Left ventricle myocardium inferior (tissue), 1 donor: ENCODE measurements around the gene HS6ST2. TPM values are rescaled to one million over a fixed set of nuclear protein-coding genes. Genes with fewer than 3 reads are reported as not detected.

Source experiments
- DNase-seq: peaks from one replicate; pipeline ENCODE4 v3.0.0-alpha.2; 2020
- H3K27ac ChIP-seq: fragments of 200-600 bp; replicated peaks from 2 replicates; pipeline ENCODE4 v1.8.0; 2021
- H3K27me3 ChIP-seq: fragments of 200-600 bp; 2 replicates; pipeline ENCODE4 v1.8.0; 2021; ENCODE audit warnings: low read depth
- H3K36me3 ChIP-seq: fragments of 200-600 bp; 2 replicates; pipeline ENCODE4 v1.8.0; 2021
- H3K4me1 ChIP-seq: fragments of 200-600 bp; 2 replicates; pipeline ENCODE4 v1.8.0; 2021
- H3K4me3 ChIP-seq: fragments of 200-600 bp; 2 replicates; pipeline ENCODE4 v1.8.0; 2021; ENCODE audit warnings: mild to moderate bottlenecking, moderate library complexity
- H3K9me3 ChIP-seq: fragments of 200-600 bp; replicated peaks from 2 replicates; pipeline ENCODE4 v1.8.0; 2021
- intact Hi-C: fragments of 100-400 bp; cut with micrococcal nuclease; formaldehyde crosslinking; loops from one replicate; pipeline ENCODE4 v1.11.0; 2022
- total RNA-seq: library from RNA; stranded (reverse); fragmentation: NEBNext Ultra II Directional; extraction: Animal tissue kit (Norgen Biotek cat#: 25700); gene quantifications from one replicate; pipeline ENCODE4 v1.2.1, GENCODE V29; 2021
- TF ChIP-seq, protein P1 (sequence below): fragments of 200-600 bp; IDR thresholded peaks from 2 replicates; pipeline ENCODE4 v1.8.0; 2021; ENCODE audit warnings: antibody characterized with exemption, mild to moderate bottlenecking, borderline replicate concordance
- donor health status: DM: no; HTN: yes; CAD: no; lungs with severe emphysema.

Gene HS6ST2
- total RNA-seq, 1 donor from 2014 or later: 0.19 TPM

DNA sequence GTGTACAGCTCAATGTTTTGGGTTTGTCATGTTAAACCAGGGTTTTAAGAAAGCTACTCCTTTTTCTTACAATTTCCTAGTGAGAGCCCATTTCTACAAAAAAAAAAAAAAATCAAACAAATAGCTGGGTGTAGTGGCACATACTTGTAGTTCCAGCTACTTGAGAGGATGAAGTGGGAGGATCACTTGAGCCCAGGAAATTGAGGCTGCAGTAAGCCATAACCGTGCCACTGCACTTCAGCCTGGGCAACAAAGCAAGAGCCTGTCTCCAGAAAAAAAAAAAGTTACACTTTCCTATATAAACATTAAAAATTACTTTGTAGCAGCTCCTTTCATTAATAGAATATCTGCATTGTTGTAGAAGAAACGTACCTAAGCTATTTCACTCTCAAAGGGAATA, 166.7 kb downstream of the HS6ST2 start:
- intact Hi-C loops: no loop called here
- H3K27me3 ChIP-seq: no peaks in the 10 kb centered on the region
- H3K27ac ChIP-seq: no peak overlapping the region
- no peaks in the 10 kb centered on the region for H3K9me3 ChIP-seq
- no peak overlapping the region for H3K4me3 ChIP-seq
- no peaks in the 10 kb centered on the region for H3K36me3 ChIP-seq
- no peaks in the 10 kb centered on the region for H3K4me1 ChIP-seq
- DNase-seq: no peak
- TF ChIP-seq, protein P1, sequence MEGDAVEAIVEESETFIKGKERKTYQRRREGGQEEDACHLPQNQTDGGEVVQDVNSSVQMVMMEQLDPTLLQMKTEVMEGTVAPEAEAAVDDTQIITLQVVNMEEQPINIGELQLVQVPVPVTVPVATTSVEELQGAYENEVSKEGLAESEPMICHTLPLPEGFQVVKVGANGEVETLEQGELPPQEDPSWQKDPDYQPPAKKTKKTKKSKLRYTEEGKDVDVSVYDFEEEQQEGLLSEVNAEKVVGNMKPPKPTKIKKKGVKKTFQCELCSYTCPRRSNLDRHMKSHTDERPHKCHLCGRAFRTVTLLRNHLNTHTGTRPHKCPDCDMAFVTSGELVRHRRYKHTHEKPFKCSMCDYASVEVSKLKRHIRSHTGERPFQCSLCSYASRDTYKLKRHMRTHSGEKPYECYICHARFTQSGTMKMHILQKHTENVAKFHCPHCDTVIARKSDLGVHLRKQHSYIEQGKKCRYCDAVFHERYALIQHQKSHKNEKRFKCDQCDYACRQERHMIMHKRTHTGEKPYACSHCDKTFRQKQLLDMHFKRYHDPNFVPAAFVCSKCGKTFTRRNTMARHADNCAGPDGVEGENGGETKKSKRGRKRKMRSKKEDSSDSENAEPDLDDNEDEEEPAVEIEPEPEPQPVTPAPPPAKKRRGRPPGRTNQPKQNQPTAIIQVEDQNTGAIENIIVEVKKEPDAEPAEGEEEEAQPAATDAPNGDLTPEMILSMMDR: no peak

DNA sequence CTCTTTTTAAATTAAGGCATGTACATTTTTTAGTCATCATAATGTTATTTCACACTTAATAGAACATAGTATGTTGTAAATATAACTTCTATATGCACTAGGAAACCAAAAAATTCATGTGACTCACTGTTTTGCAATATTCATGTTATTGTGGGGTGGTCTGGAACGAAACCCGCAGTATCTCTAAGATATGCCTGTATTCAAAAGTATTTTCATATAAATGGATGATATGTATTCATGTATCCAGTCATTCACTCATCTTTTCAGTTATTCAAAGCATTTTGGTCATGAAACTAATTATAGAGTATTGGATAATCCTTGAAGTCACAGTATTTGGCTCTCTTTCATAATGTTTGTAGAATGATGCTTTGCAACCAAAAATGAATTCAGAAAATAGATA, 168.1 kb downstream of the HS6ST2 start:
- H3K27ac ChIP-seq: no peak overlapping the region
- no peak for DNase-seq
- H3K4me1 ChIP-seq: no peaks in the 10 kb centered on the region
- H3K4me3 ChIP-seq: no peak overlapping the region
- intact Hi-C loops: no loop called here
- no peaks in the 10 kb centered on the region for H3K9me3 ChIP-seq
- no peaks in the 10 kb centered on the region for H3K36me3 ChIP-seq
- H3K27me3 ChIP-seq: no peaks in the 10 kb centered on the region
- TF ChIP-seq, protein P1: no peak

DNA sequence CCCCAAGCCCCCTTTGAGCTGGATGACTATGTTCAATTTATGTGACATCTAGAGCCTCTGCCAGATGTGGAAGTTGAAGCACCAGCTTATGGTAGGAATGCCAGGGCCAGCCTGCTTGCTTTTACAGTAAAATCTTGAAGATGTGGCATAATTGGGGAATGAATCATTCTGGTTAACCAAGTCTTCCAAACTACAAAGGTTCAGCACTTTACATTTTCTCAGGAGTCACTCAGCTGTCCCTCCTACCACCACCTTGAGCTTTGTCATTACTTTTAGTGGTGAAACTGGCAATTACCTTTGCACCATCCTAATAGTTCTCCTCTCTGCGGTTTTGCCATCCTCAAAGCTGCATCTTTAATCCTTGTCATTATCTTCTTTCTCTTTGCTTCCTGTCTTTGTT, 172.2 kb downstream of the HS6ST2 start:
- TF ChIP-seq, protein P1: no peak
- no peaks in the 10 kb centered on the region for H3K9me3 ChIP-seq
- H3K4me1 ChIP-seq: no peaks in the 10 kb centered on the region
- H3K4me3 ChIP-seq: no peak overlapping the region
- intact Hi-C loops: no loop called here
- DNase-seq: no peak
- no peak overlapping the region for H3K27ac ChIP-seq
- no peaks in the 10 kb centered on the region for H3K36me3 ChIP-seq
- H3K27me3 ChIP-seq: no peaks in the 10 kb centered on the region

DNA sequence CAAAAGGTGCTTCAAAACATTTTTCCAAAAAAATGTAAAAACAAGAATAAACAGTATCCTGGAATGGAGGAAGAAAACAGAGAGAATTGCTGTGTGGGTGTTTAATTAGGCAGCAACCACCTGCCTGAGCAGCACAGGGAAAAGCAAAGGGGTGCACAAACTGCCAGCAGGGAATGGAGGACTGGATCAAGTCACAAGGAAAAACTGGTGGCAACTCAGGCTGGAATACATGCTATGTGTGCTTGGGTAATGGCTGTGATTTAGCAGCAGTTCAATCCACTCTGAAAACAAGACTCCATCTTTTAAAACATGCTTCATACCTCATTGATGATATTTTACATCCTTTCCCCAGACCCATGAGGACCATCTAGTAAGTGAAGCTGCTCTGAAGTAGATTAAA, 179.5 kb downstream of the HS6ST2 start:
- Histone ChIP-seq H3K4me3 (no peak overlapping the region), H3K4me1 (no peaks in the 10 kb centered on the region), H3K27me3 (no peaks in the 10 kb centered on the region), H3K36me3 (no peaks in the 10 kb centered on the region), H3K9me3 (no peaks in the 10 kb centered on the region), H3K27ac (no peak overlapping the region)
- intact Hi-C loops: no loop called here
- DNase-seq: no peak
- TF ChIP-seq, protein P1: no peak

DNA sequence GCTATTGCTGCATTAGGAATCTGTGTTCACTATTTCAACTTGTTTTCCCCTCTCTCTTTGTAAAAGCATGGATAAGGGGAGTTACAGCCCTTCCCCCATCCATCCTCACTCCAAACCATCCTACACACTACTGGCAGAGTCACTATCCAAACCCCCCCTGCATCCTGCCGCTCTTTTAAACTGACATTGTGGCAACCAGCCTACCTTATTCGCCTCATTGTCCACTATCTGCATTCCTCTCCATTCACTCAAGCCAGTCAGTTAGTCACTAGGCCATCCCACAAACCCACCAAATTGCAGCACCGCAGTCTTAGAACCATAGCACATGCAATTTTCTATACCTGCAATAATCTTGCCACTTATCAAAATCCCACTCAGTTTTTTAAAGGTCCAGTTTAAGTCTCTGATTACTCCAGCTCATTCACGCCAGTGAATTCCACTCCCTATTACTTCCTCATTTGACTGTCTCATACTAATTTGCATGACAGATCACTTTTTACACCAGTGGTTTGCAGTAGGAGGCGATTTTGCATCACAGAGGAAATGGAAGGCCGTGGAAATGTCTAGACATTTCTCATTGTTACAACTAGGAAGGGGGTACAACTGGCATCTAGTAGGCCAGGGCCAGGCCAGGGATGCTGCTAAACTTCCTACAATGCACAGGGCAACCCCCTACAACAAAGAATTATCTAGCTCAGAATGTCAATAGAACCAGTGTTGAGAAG, 181.8 kb downstream of the HS6ST2 start:
- H3K4me3 ChIP-seq: no peak overlapping the region
- H3K36me3 ChIP-seq: no peaks in the 10 kb centered on the region
- TF ChIP-seq, protein P1: no peak
- H3K9me3 ChIP-seq: no peaks in the 10 kb centered on the region
- intact Hi-C loops: no loop called here
- H3K27me3 ChIP-seq: no peaks in the 10 kb centered on the region
- no peaks in the 10 kb centered on the region for H3K4me1 ChIP-seq
- H3K27ac ChIP-seq: no peak overlapping the region
- no peak for DNase-seq
